K562 (cell line): ENCODE results near the gene GADD45GIP1. TPM values are rescaled to one million over a fixed set of nuclear protein-coding genes. Genes with fewer than 3 reads are reported as not detected.

ENCODE experiments used
- CHD2 ChIP-seq: IDR thresholded peaks from 2 replicates; pipeline ENCODE4 v1.6.1; 2011; ENCODE audit warnings: low read depth, low read length
- DNMT1 ChIP-seq: fragments of 450-650 bp; IDR thresholded peaks from 2 replicates; pipeline ENCODE4 v1.6.1; 2016; ENCODE audit warnings: antibody characterized with exemption, mild to moderate bottlenecking
- KLF6 ChIP-seq: fragments of 250-450 bp; sonication (Bioruptor Pico); IDR thresholded peaks from 2 replicates; pipeline ENCODE4 v1.4.0; 2020; ENCODE audit warnings: mild to moderate bottlenecking, moderate library complexity, borderline replicate concordance
- MCM5 ChIP-seq: fragments of 450-650 bp; IDR thresholded peaks from 2 replicates; pipeline ENCODE4 v1.6.1; 2016; ENCODE audit warnings: low read depth
- MTA1 ChIP-seq: fragments of 450-650 bp; IDR thresholded peaks from 2 replicates; pipeline ENCODE4 v1.6.1; 2017; ENCODE audit warnings: borderline replicate concordance
- NCOR1 ChIP-seq: fragments of 450-650 bp; IDR thresholded peaks from 2 replicates; pipeline ENCODE4 v1.6.1; 2016; ENCODE audit warnings: mild to moderate bottlenecking, moderate library complexity
- NFRKB ChIP-seq: fragments of 450-650 bp; IDR thresholded peaks from 2 replicates; pipeline ENCODE4 v1.6.1; 2016; ENCODE audit warnings: low read depth
- NR2C2 ChIP-seq, 2 experiments: fragments of 200-800 bp in 1 of 2; sonication (Bioruptor generic) in 1 of 2; sonication (generic) in 1 of 2; formaldehyde crosslinking in 1 of 2; IDR thresholded peaks; 2 replicates each; pipeline versions ENCODE4 v1.6.1 to v1.8.0; 2016 to 2022; ENCODE audit warnings: mild to moderate bottlenecking in 1 of 2, missing compliant biosample characterization in 1 of 2, missing genetic modification characterization in 1 of 2, missing genetic modification reagents in 1 of 2
- POLR3G ChIP-seq: IDR thresholded peaks from 2 replicates; pipeline ENCODE4 v1.6.1; 2011; ENCODE audit not compliant: insufficient read length, insufficient replicate concordance; ENCODE audit errors: extremely low read depth
- RERE ChIP-seq: sonication (generic); formaldehyde crosslinking; IDR thresholded peaks from 2 replicates; pipeline ENCODE4 v1.8.0; 2023; ENCODE audit warnings: missing genetic modification reagents, mild to moderate bottlenecking, borderline replicate concordance
- SMAD3 ChIP-seq: fragments of 450-650 bp; formaldehyde crosslinking; conservative IDR thresholded peaks from 2 replicates; pipeline ENCODE4 v1.4.0; 2020; ENCODE audit warnings: mild to moderate bottlenecking
- ZBTB17 ChIP-seq: fragments of 450-650 bp; formaldehyde crosslinking; IDR thresholded peaks from 2 replicates; pipeline ENCODE4 v1.4.0; 2020; ENCODE audit warnings: mild to moderate bottlenecking
- ZHX1 ChIP-seq: fragments of 150-350 bp; conservative IDR thresholded peaks from 2 replicates; pipeline ENCODE4 v1.6.1; 2014; ENCODE audit warnings: low read length
- ZNF184 ChIP-seq: sonication (generic); formaldehyde crosslinking; IDR thresholded peaks from 2 replicates; pipeline ENCODE4 v1.5.0; 2020; ENCODE audit warnings: missing genetic modification reagents
- polyA plus RNA-seq, 8 experiments: library from polyadenylated mRNA; depleted of rRNA in 4 of 8; stranded (reverse) in 5 of 8; unstranded in 3 of 8; fragments of >200 nt; fragmentation: Nextera tagmentation in 2 of 8; fragmentation: Illumina TruSeq in 1 of 8; extraction: Ambion mirVana in 2 of 8; extraction: Trizol in 1 of 8; gene quantifications; 2 replicates each; pipeline versions ENCODE4 v1.2.1 to v1.2.3, GENCODE V29; 2011 to 2014; ENCODE audit warnings: inconsistent platforms in 1 of 8, missing spikeins in 1 of 8
- total RNA-seq, 7 experiments: library from RNA; depleted of rRNA in 6 of 7; stranded (reverse); fragments of >200 nt in 6 of 7; fragmentation: Illumina TruSeq in 2 of 7; extraction: Trizol in 2 of 7; gene quantifications; 2 replicates each; pipeline versions ENCODE4 v1.2.1 to v1.2.3, GENCODE V29; 2011 to 2021; ENCODE audit warnings: low replicate concordance in 1 of 7
- TF ChIP-seq, protein P1 (sequence below): fragments of 450-650 bp; IDR thresholded peaks from 2 replicates; pipeline ENCODE4 v1.6.1; 2014; ENCODE audit warnings: low read depth, mild to moderate bottlenecking, moderate library complexity, borderline replicate concordance
- TF ChIP-seq, protein P2 (sequence below): fragments of 450-650 bp; formaldehyde crosslinking; IDR thresholded peaks from 2 replicates; pipeline ENCODE4 v1.4.0; 2020; ENCODE audit warnings: mild to moderate bottlenecking, mixed read lengths

GADD45GIP1 gene
- total and polyA plus RNA-seq, 9 of the 15 experiments (the other 6 are each of a cell fraction or from before 2014, with no cell fraction given): 5.1 to 161 (median 29.2) TPM

DNA sequence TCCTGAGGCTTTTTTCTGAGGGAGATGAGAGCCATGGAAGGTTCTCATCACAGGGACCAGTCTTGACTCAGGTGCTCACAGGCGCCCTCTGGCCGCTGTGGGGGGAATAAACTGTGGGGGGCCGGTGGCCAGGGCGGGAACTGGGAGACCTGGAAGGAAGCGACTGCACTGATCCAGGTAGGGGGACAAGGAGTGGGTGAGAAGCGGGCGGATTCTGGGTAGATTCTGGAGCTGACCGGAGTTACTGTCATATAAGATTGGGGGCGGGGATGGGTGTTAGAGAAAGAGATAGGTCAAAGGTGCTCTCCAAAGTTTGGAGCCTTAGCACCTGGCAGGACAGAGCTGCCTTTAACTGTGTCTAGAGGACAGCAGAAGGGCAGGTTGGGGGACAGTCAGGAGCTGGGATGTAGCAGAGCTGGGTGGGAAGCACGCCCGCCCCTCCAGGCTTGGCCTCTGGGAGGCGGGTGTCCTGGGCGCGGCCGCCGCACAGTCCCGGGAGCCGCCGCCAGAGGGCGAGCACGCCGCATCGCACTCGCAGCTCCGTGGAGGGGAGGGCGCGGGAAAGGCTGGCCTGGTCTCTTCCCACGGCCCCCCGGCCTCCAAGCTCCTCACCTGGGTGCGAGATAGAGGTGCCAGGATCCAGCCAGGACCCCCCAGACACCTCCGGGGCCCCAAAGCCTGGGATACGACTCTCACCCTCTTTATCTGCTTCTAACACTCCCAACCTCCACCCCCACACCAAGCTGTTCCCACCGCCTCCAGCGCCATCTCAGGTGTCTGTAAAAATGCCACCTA lies 8.2 kb upstream of the GADD45GIP1 start (continued):
- TF ChIP-seq ZHX1: no peak
- TF ChIP-seq NCOR1: peak; percentile 40
- no peak for TF ChIP-seq MCM5
- TF ChIP-seq, protein P1, sequence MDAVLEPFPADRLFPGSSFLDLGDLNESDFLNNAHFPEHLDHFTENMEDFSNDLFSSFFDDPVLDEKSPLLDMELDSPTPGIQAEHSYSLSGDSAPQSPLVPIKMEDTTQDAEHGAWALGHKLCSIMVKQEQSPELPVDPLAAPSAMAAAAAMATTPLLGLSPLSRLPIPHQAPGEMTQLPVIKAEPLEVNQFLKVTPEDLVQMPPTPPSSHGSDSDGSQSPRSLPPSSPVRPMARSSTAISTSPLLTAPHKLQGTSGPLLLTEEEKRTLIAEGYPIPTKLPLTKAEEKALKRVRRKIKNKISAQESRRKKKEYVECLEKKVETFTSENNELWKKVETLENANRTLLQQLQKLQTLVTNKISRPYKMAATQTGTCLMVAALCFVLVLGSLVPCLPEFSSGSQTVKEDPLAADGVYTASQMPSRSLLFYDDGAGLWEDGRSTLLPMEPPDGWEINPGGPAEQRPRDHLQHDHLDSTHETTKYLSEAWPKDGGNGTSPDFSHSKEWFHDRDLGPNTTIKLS: peak; percentile 37; the same call in 1 of the 2 replicates
- TF ChIP-seq KLF6 (CRISPR knock-in tag): peak; percentile 40; the same call in 1 of the 2 replicates
- TF ChIP-seq ZBTB17 (CRISPR knock-in tag): no peak
- TF ChIP-seq, protein P2, sequence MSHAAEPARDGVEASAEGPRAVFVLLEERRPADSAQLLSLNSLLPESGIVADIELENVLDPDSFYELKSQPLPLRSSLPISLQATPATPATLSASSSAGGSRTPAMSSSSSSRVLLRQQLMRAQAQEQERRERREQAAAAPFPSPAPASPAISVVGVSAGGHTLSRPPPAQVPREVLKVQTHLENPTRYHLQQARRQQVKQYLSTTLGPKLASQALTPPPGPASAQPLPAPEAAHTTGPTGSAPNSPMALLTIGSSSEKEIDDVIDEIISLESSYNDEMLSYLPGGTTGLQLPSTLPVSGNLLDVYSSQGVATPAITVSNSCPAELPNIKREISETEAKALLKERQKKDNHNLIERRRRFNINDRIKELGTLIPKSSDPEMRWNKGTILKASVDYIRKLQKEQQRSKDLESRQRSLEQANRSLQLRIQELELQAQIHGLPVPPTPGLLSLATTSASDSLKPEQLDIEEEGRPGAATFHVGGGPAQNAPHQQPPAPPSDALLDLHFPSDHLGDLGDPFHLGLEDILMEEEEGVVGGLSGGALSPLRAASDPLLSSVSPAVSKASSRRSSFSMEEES (CRISPR knock-in tag): no peak
- no peak for TF ChIP-seq POLR3G
- no peak for TF ChIP-seq RERE
- TF ChIP-seq MTA1: peak; percentile 18; the same call in 1 of the 2 replicates
- TF ChIP-seq ZNF184 (CRISPR knock-in tag): no peak
- no peak for TF ChIP-seq SMAD3
- no peak; the same call in 1 of the 2 replicates for TF ChIP-seq NR2C2 (CRISPR knock-in tag; IDR thresholded peaks at IDR 0.05)
- TF ChIP-seq NR2C2 (tag; IDR thresholded peaks at IDR 0.05): no peak
- TF ChIP-seq CHD2: no peak
- TF ChIP-seq NFRKB: peak; percentile 61; the same call in 1 of the 2 replicates
- no peak for TF ChIP-seq DNMT1
